Stimulated activated naive CD8-positive, alpha-beta T cell treated with anti-CD3 and anti-CD28 coated beads, Interleukin-15, Interleukin-2, amounts not matched to agents 100 ng/mL and 50 ng/mL, for 24 hours (primary cell): ENCODE data around the gene PHB1.
"Not testable (repeated sequence)": the region's sequence is repeated elsewhere in the genome, so short reads cannot be mapped to it uniquely, and the experiment has no call there.

Experiments
- H3K27ac Mint-ChIP-seq: one replicate; pipeline ENCODE4 v1.8.0; 2021; ENCODE audit warnings: mild to moderate bottlenecking, mixed read lengths
- H3K27me3 Mint-ChIP-seq: one replicate; pipeline ENCODE4 v1.8.0; 2021; ENCODE audit warnings: mixed read lengths
- H3K36me3 Mint-ChIP-seq: one replicate; pipeline ENCODE4 v1.8.0; 2021; ENCODE audit warnings: low read depth, mixed read lengths
- H3K4me1 Mint-ChIP-seq: one replicate; pipeline ENCODE4 v1.8.0; 2021; ENCODE audit warnings: low read depth, mixed read lengths
- H3K4me3 Mint-ChIP-seq: one replicate; pipeline ENCODE4 v1.8.0; 2021; ENCODE audit warnings: mild to moderate bottlenecking, mixed read lengths
- H3K9me3 Mint-ChIP-seq: one replicate; pipeline ENCODE4 v1.8.0; 2021; ENCODE audit warnings: mixed read lengths

Gene PHB1

GRCh38 chr17:49383060-49383459 lies 31.6 kb downstream of the PHB1 start:
- Mint-ChIP-seq H3K27me3 (no peaks in the 10 kb centered on the region), H3K4me1 (peaks cover 11% of the 10 kb centered on the region), H3K27ac (no peak overlapping the region), H3K9me3 (no peaks in the 10 kb centered on the region), H3K4me3 (no peak overlapping the region), H3K36me3 (peaks cover 9% of the 10 kb centered on the region)

GRCh38 chr17:49382556-49382955 lies 32.1 kb downstream of the PHB1 start:
- H3K27ac Mint-ChIP-seq = no peak overlapping the region
- no peak overlapping the region for H3K4me3 Mint-ChIP-seq
- H3K27me3 Mint-ChIP-seq = no peaks in the 10 kb centered on the region
- H3K4me1 Mint-ChIP-seq = peaks cover 6% of the 10 kb centered on the region
- no peaks in the 10 kb centered on the region for H3K9me3 Mint-ChIP-seq
- peaks cover 9% of the 10 kb centered on the region for H3K36me3 Mint-ChIP-seq

- Mint-ChIP-seq H3K4me3 (no peak overlapping the region), H3K27me3 (no peaks in the 10 kb centered on the region), H3K27ac (peak overlapping the region; percentile 5), H3K4me1 (no peaks in the 10 kb centered on the region), H3K36me3 (peaks cover 9% of the 10 kb centered on the region), H3K9me3 (no peaks in the 10 kb centered on the region)
These were observed 32.9 kb downstream of the PHB1 start for GRCh38 chr17:49381793-49382192.

GRCh38 chr17:49381033-49381432 lies 33.6 kb downstream of the PHB1 start:
- Mint-ChIP-seq H3K27ac (no peak overlapping the region), H3K27me3 (no peaks in the 10 kb centered on the region), H3K4me3 (no peak overlapping the region), H3K4me1 (no peaks in the 10 kb centered on the region), H3K36me3 (peaks cover 9% of the 10 kb centered on the region), H3K9me3 (no peaks in the 10 kb centered on the region)

- Mint-ChIP-seq H3K27ac (no peak overlapping the region), H3K4me1 (no peaks in the 10 kb centered on the region), H3K4me3 (no peak overlapping the region), H3K27me3 (no peaks in the 10 kb centered on the region), H3K36me3 (peaks cover 9% of the 10 kb centered on the region), H3K9me3 (no peaks in the 10 kb centered on the region)
These were observed 34.8 kb downstream of the PHB1 start for GRCh38 chr17:49379926-49380325.

- no peak overlapping the region for H3K27ac Mint-ChIP-seq
- H3K36me3 Mint-ChIP-seq = peaks cover 9% of the 10 kb centered on the region
- no peaks in the 10 kb centered on the region for H3K27me3 Mint-ChIP-seq
- H3K4me3 Mint-ChIP-seq = no peak overlapping the region
- no peaks in the 10 kb centered on the region for H3K4me1 Mint-ChIP-seq
- no peaks in the 10 kb centered on the region for H3K9me3 Mint-ChIP-seq
These were observed 36.4 kb downstream of the PHB1 start for GRCh38 chr17:49378311-49378710.

GRCh38 chr17:49375544-49375943 lies 39.1 kb downstream of the PHB1 start:
- H3K4me1 Mint-ChIP-seq = peaks cover 4% of the 10 kb centered on the region
- H3K4me3 Mint-ChIP-seq = no peak overlapping the region
- H3K27ac Mint-ChIP-seq = no peak overlapping the region
- peaks cover 9% of the 10 kb centered on the region for H3K36me3 Mint-ChIP-seq
- no peaks in the 10 kb centered on the region for H3K27me3 Mint-ChIP-seq
- H3K9me3 Mint-ChIP-seq = no peaks in the 10 kb centered on the region

- H3K27ac Mint-ChIP-seq = no peak overlapping the region
- H3K9me3 Mint-ChIP-seq = no peaks in the 10 kb centered on the region
- peaks cover 4% of the 10 kb centered on the region for H3K4me1 Mint-ChIP-seq
- H3K36me3 Mint-ChIP-seq = no peaks in the 10 kb centered on the region
- no peaks in the 10 kb centered on the region for H3K27me3 Mint-ChIP-seq
- H3K4me3 Mint-ChIP-seq = no peak overlapping the region
These were observed 41.6 kb downstream of the PHB1 start for GRCh38 chr17:49373115-49373514.

GRCh38 chr17:49372425-49372824 lies 42.3 kb downstream of the PHB1 start:
- no peak overlapping the region for H3K27ac Mint-ChIP-seq
- no peak overlapping the region for H3K4me3 Mint-ChIP-seq
- H3K4me1 Mint-ChIP-seq = peaks cover 4% of the 10 kb centered on the region
- no peaks in the 10 kb centered on the region for H3K9me3 Mint-ChIP-seq
- no peaks in the 10 kb centered on the region for H3K36me3 Mint-ChIP-seq
- no peaks in the 10 kb centered on the region for H3K27me3 Mint-ChIP-seq

- H3K27ac Mint-ChIP-seq = no peak overlapping the region
- peaks cover 4% of the 10 kb centered on the region for H3K4me1 Mint-ChIP-seq
These were observed 43.5 kb downstream of the PHB1 start for GRCh38 chr17:49370971-49371834.

GRCh38 chr17:49369760-49370159 lies 44.9 kb downstream of the PHB1 start:
- Mint-ChIP-seq H3K4me1 (peaks cover 14% of the 10 kb centered on the region), H3K27me3 (no peaks in the 10 kb centered on the region), H3K27ac (no peak overlapping the region), H3K36me3 (no peaks in the 10 kb centered on the region), H3K4me3 (no peak overlapping the region), H3K9me3 (no peaks in the 10 kb centered on the region)

More at GRCh38 chr17:49370971-49371834, 43.5 kb downstream of the PHB1 start:
- Mint-ChIP-seq H3K27me3 (no peaks in the 10 kb centered on the region), H3K36me3 (no peaks in the 10 kb centered on the region), H3K4me3 (no peak overlapping the region), H3K9me3 (no peaks in the 10 kb centered on the region)

- peaks cover 14% of the 10 kb centered on the region for H3K4me1 Mint-ChIP-seq
- H3K27me3 Mint-ChIP-seq = no peaks in the 10 kb centered on the region
- no peaks in the 10 kb centered on the region for H3K9me3 Mint-ChIP-seq
- no peak overlapping the region for H3K27ac Mint-ChIP-seq
- no peak overlapping the region for H3K4me3 Mint-ChIP-seq
- no peaks in the 10 kb centered on the region for H3K36me3 Mint-ChIP-seq
These were observed 45.6 kb downstream of the PHB1 start for GRCh38 chr17:49369089-49369488.

- no peak overlapping the region for H3K4me3 Mint-ChIP-seq
- H3K9me3 Mint-ChIP-seq = no peaks in the 10 kb centered on the region
- H3K27me3 Mint-ChIP-seq = no peaks in the 10 kb centered on the region
- peaks cover 22% of the 10 kb centered on the region for H3K4me1 Mint-ChIP-seq
- peak overlapping the region; percentile 68 for H3K27ac Mint-ChIP-seq
- no peaks in the 10 kb centered on the region for H3K36me3 Mint-ChIP-seq
These were observed 49.0 kb downstream of the PHB1 start for GRCh38 chr17:49365667-49366066.

GRCh38 chr17:49365126-49365525 lies 49.6 kb downstream of the PHB1 start:
- H3K36me3 Mint-ChIP-seq, H3K9me3 Mint-ChIP-seq, H3K4me3 Mint-ChIP-seq, H3K27me3 Mint-ChIP-seq: not testable (repeated sequence)
- Mint-ChIP-seq H3K27ac (peak overlapping the region; percentile 12), H3K4me1 (peaks cover 28% of the 10 kb centered on the region)

GRCh38 chr17:49364119-49364518 lies 50.6 kb downstream of the PHB1 start:
- no peaks in the 10 kb centered on the region for H3K9me3 Mint-ChIP-seq
- H3K4me1 Mint-ChIP-seq = peaks cover 38% of the 10 kb centered on the region
- H3K27me3 Mint-ChIP-seq = no peaks in the 10 kb centered on the region
- no peak overlapping the region for H3K27ac Mint-ChIP-seq
- H3K36me3 Mint-ChIP-seq = no peaks in the 10 kb centered on the region
- no peak overlapping the region for H3K4me3 Mint-ChIP-seq

GRCh38 chr17:49363251-49363650 lies 51.4 kb downstream of the PHB1 start:
- Mint-ChIP-seq H3K4me3 (no peak overlapping the region), H3K4me1 (peaks cover 46% of the 10 kb centered on the region), H3K9me3 (no peaks in the 10 kb centered on the region), H3K27ac (no peak overlapping the region), H3K27me3 (no peaks in the 10 kb centered on the region), H3K36me3 (no peaks in the 10 kb centered on the region)
